Heart right ventricle (tissue), 16 donors: ENCODE measurements around the gene TOGARAM2. TPM values are rescaled to one million over a fixed set of nuclear protein-coding genes. Genes with fewer than 3 reads are reported as not detected.

ENCODE experiments used
- ATAC-seq, 8 donors: fragments of 200-7000 bp; cut with Tn5 transposase; one replicate each; pipeline ENCODE4 v1.9.1; 2020; ENCODE audit warnings: mild to moderate bottlenecking in 8 of 8, moderate library complexity in 8 of 8, moderate number of reproducible peaks in 1 of 8
- DNase-seq, 2 donors: peaks; one replicate each; pipeline ENCODE4 v3.0.0-alpha.2; 2020
- H3K27ac ChIP-seq, 10 donors: fragments of 200-600 bp; sonication (generic) in 2 of 10; one replicate each; pipeline versions ENCODE4 v1.5.0 to v1.8.0; 2020 to 2022; ENCODE audit warnings: mild to moderate bottlenecking in 3 of 10
- H3K27me3 ChIP-seq, 7 donors: fragments of 200-600 bp; one replicate each; pipeline ENCODE4 v1.8.0; 2021 to 2022; ENCODE audit warnings: mild to moderate bottlenecking in 2 of 7
- H3K36me3 ChIP-seq, 9 donors: fragments of 200-600 bp; sonication (generic) in 1 of 9; one replicate each; pipeline versions ENCODE4 v1.5.0 to v1.8.0; 2020 to 2022; ENCODE audit warnings: mild to moderate bottlenecking in 2 of 9
- H3K4me1 ChIP-seq, 9 donors: fragments of 200-600 bp; sonication (generic) in 1 of 9; one replicate each; pipeline versions ENCODE4 v1.5.0 to v1.8.0; 2020 to 2022; ENCODE audit warnings: mild to moderate bottlenecking in 4 of 9
- H3K4me3 ChIP-seq, 10 donors: fragments of 200-600 bp; sonication (generic) in 2 of 10; one replicate each; pipeline versions ENCODE4 v1.5.0 to v1.8.0; 2020 to 2022; ENCODE audit warnings: mild to moderate bottlenecking in 7 of 10, moderate library complexity in 2 of 10
- H3K9me3 ChIP-seq, 11 donors: fragments of 200-600 bp in 10 of 11; sonication (generic) in 2 of 11; one replicate each; pipeline versions ENCODE4 v1.5.0 to v1.8.0; 2013 to 2022; ENCODE audit warnings: mild to moderate bottlenecking in 2 of 11, control low read depth in 1 of 11, moderate library complexity in 1 of 11
- WGBS, 2 donors: extraction: QIAGEN DNeasy Blood & Tissue Kit; methylation state at CpG; one replicate each; pipeline ENCODE4 v1.1.7; 2013; ENCODE audit warnings: inconsistent platforms in 1 of 2; 5-methylcytosine and 5-hydroxymethylcytosine counted together
- intact Hi-C, 10 donors: fragments of 100-400 bp; cut with DNase I; formaldehyde crosslinking; loops; one replicate each; pipeline versions ENCODE4 v1.11.1 to v1.14.2; 2022
- polyA plus RNA-seq, 2 donors: library from polyadenylated mRNA; stranded (reverse); fragments of 200-250 nt; gene quantifications; one replicate each; pipeline ENCODE4 v1.2.3, GENCODE V29; 2013
- total RNA-seq, 10 donors: library from RNA; stranded (reverse); fragmentation: NEBNext Ultra II Directional in 3 of 10; extraction: Animal tissue kit (Norgen Biotek cat#: 25700) in 3 of 10; gene quantifications; one replicate each; pipeline versions ENCODE4 v1.2.1 to v1.2.4, GENCODE V29; 2021 to 2023
- TF ChIP-seq, protein P1 (sequence below), 9 donors: fragments of 200-600 bp; sonication (generic) in 2 of 9; IDR thresholded peaks; one replicate each; pipeline versions ENCODE4 v1.5.0 to v1.8.0; 2021 to 2022; ENCODE audit warnings: antibody characterized with exemption in 9 of 9, mild to moderate bottlenecking in 5 of 9, moderate library complexity in 1 of 9
- donor health status: Arrhythmogenic right ventricular cardiomyopathy.
- donor health status: ischemic (EF 13 %, LVEDD 7.1; RV severe dilation, severe dysfunction).
- donor health status: healthy with polysubstance abuse.
- donor health status: DM: no; HTN: yes; CAD: no.
- donor health status: DM: no; HTN: no; CAD: no.
- donor health status: ischemic (EF 25% LVEDD 6.9; RV normal size, moderate dysfunction).
- donor health status: ischemic (EF 25% LVEDD 5.7; RV mildly dilated, moderate dysfunction).
- donor health status: healthy.
- donor health status: DM: yes; HTN: yes; CAD: no.
- donor health status: Ischemic cardiomyopathy.
- donor health status: ischemic (EF 35%, LVEDD 5.7; RV mildly dilated, moderate dysfunction).
- donor health status: nonischemic (EF 11% LVEDD 7.7; RV severe dilation, severe dysfunction).
- donor health status: DM: yes; HTN: yes; CAD: no.
- donor health status: PGD.
- donor health status: ischemic (EF 29% LVEDD 5.4; RV normal size, mild dysfunction).
- donor health status: nonischemic (EF 23%, LVEDD 6.1; RV moderate dilation, normal function).

The TOGARAM2 gene
- total and polyA plus RNA-seq, 12 donors = 1.4 to 68.3 (median 14.6) TPM

DNA sequence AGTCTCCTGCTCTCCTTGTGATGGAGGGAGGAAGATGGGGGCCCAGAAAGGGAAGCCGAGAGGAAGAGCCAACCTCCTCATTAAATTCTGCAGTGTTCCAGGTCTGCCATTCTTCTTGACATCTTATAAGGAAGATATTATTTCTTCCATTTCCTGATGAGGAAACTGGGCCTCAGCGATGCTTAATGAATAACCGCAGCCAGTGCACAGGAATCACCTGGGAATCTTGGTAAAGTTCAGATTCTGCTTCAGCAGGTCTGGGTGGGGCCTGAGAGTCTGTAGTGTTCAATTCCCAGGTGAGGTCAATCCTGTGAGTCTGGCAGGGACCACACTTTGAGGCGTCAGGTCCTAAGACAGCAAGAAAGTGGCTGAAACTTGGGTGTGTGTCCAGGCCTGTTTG lies 75.9 kb downstream of the TOGARAM2 start:
- no peaks in the 10 kb centered on the region for H3K36me3 ChIP-seq
- H3K4me3 ChIP-seq = no peak overlapping the region
- H3K9me3 ChIP-seq = no peaks in the 10 kb centered on the region
- no peak for DNase-seq
- H3K27me3 ChIP-seq = no peaks in the 10 kb centered on the region
- TF ChIP-seq, protein P1, sequence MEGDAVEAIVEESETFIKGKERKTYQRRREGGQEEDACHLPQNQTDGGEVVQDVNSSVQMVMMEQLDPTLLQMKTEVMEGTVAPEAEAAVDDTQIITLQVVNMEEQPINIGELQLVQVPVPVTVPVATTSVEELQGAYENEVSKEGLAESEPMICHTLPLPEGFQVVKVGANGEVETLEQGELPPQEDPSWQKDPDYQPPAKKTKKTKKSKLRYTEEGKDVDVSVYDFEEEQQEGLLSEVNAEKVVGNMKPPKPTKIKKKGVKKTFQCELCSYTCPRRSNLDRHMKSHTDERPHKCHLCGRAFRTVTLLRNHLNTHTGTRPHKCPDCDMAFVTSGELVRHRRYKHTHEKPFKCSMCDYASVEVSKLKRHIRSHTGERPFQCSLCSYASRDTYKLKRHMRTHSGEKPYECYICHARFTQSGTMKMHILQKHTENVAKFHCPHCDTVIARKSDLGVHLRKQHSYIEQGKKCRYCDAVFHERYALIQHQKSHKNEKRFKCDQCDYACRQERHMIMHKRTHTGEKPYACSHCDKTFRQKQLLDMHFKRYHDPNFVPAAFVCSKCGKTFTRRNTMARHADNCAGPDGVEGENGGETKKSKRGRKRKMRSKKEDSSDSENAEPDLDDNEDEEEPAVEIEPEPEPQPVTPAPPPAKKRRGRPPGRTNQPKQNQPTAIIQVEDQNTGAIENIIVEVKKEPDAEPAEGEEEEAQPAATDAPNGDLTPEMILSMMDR (IDR thresholded peaks at IDR 0.05) = no peak
- ATAC-seq = no peak
- intact Hi-C loops = no loop called here
- 85 to 87% methylated on average over 4 of the region's 4 CpGs for WGBS, 2 donors
- H3K4me1 ChIP-seq = peaks cover 0 to 10% (median 0%) of the 10 kb centered on the region in 9 donors
- H3K27ac ChIP-seq = no peak overlapping the region

DNA sequence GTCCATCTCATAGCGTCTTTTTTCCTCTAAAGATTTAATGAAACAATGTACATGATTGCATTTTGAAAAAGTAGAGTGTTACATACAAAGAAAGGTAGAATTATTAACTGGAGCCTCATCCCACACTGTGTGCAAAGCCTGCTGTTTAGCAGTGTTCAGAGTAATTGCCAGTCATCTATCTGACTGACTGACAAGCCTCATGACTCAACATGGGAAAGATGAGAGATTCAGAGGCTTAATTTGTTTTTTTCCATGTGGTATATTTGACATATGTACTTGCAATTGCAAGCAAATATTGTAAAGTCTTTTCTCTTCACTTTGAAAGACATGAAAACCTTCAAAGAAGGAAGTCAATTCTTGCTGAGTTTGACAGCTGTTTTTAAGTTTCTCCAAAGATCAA lies 78.5 kb downstream of the TOGARAM2 start:
- no peak for DNase-seq
- no peak for ATAC-seq
- intact Hi-C loops = no loop called here
- Histone ChIP-seq H3K4me3 (no peak overlapping the region), H3K27me3 (no peaks in the 10 kb centered on the region), H3K36me3 (no peaks in the 10 kb centered on the region), H3K27ac (no peak overlapping the region), H3K9me3 (no peaks in the 10 kb centered on the region), H3K4me1 (peaks cover 0 to 16% (median 5%) of the 10 kb centered on the region in 9 donors)
- WGBS, 2 donors = 88 to 93% methylated on average over 1 of the region's 1 CpG
- TF ChIP-seq, protein P1 (IDR thresholded peaks at IDR 0.05) = no peak

DNA sequence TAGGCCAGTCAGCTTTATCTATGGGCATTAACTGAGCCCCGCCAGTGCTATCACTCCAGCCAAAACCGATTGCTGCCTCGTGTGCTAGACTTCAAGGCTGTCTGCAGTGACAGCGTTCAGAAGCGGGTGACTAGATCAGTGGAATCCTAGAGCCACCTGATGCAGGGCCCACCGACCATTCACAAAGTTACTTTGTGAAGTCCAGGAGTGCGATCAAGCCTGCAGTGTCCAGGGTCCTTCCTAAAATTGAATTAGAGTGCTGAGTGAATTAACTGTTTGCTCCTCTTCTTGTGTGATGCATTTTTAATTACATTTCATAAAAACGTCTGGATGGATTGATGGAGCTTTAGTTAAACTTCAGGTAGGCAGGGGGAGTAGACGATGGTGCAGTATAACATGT lies 79.3 kb downstream of the TOGARAM2 start:
- Histone ChIP-seq H3K4me3 (no peak overlapping the region), H3K36me3 (no peaks in the 10 kb centered on the region), H3K27me3 (no peaks in the 10 kb centered on the region), H3K4me1 (peaks cover 0 to 16% (median 6%) of the 10 kb centered on the region in 9 donors), H3K9me3 (no peaks in the 10 kb centered on the region), H3K27ac (no peak overlapping the region)
- TF ChIP-seq, protein P1 (IDR thresholded peaks at IDR 0.05) = no peak
- intact Hi-C loops = no loop called here
- DNase-seq (no peak), ATAC-seq (no peak)
- 68 to 77% methylated on average over 9 of the region's 9 CpGs for WGBS, 2 donors

DNA sequence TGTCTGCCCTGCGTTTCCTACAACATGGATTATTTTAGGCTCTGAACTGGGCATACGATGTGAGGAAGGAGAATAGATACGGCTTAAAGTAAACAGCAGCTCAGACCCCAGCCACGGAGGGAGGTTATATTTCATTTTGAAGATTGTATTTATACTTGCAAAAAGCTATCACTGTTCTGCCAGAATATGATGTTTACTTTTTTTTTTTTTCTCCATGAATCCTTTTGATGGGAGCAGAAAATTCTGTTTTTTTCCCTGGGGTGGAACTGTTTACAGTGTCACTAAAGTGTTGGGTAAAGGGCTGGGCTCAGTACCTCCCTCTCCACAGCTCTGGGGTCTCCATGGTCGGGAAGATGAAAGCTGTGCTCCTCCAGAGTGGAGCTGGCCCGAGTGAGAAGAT lies 80.1 kb downstream of the TOGARAM2 start:
- no peak for ATAC-seq
- H3K4me1 ChIP-seq = peaks cover 0 to 16% (median 7%) of the 10 kb centered on the region in 9 donors
- DNase-seq = no peak
- no peaks in the 10 kb centered on the region for H3K27me3 ChIP-seq
- H3K36me3 ChIP-seq = no peaks in the 10 kb centered on the region
- no peak overlapping the region for H3K27ac ChIP-seq
- intact Hi-C loops = no loop called here
- WGBS, 2 donors = 65 to 70% methylated on average over 6 of the region's 6 CpGs
- no peak overlapping the region for H3K4me3 ChIP-seq
- H3K9me3 ChIP-seq = no peaks in the 10 kb centered on the region
- TF ChIP-seq, protein P1 (IDR thresholded peaks at IDR 0.05) = no peak
